ENCODE results near the gene HLF.

The HLF gene

DNA sequence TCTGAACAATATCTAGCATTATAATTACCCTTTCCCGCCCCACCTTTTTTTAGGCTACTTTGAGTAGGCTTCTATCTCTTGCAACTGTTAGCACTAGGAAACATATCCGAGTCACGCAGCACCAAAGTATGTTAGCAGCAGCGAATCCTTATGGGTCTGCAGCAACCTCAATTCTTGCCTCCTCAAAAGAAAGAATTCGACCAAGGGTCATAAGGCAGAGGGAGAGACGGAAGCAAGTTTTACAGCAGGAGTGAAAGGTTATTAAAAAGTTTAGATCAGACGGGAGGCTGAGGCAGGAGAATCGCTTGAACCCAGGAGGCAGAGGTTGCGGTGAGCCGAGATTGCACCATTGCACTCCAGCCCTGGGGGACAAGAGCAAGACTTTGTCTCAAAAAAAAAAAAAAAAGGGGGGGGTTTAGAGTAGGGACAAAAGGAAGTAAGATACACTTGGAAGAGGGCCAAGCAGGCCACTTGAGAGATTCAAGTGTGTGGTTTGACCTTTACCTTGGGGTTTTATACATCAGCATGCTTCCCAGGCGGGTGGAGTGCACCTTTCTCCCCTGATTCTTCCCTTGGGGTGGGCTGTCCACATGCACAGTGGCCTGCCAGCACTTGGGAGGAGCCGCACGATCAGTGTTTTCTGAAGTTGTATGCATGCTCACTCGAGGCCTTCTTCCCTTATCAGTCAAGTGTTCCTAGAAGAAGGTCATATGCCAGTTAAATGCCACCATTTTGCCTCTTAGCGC, 67.7 kb downstream of the HLF start:
- no peak overlapping the region for H3K4me3 ChIP-seq
- no peak for DNase-seq (ENCODE audit: low spot score)
- TF ChIP-seq, protein P1, sequence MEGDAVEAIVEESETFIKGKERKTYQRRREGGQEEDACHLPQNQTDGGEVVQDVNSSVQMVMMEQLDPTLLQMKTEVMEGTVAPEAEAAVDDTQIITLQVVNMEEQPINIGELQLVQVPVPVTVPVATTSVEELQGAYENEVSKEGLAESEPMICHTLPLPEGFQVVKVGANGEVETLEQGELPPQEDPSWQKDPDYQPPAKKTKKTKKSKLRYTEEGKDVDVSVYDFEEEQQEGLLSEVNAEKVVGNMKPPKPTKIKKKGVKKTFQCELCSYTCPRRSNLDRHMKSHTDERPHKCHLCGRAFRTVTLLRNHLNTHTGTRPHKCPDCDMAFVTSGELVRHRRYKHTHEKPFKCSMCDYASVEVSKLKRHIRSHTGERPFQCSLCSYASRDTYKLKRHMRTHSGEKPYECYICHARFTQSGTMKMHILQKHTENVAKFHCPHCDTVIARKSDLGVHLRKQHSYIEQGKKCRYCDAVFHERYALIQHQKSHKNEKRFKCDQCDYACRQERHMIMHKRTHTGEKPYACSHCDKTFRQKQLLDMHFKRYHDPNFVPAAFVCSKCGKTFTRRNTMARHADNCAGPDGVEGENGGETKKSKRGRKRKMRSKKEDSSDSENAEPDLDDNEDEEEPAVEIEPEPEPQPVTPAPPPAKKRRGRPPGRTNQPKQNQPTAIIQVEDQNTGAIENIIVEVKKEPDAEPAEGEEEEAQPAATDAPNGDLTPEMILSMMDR (IDR thresholded peaks at IDR 0.05) = no peak
- H3K27ac ChIP-seq = no peak overlapping the region

DNA sequence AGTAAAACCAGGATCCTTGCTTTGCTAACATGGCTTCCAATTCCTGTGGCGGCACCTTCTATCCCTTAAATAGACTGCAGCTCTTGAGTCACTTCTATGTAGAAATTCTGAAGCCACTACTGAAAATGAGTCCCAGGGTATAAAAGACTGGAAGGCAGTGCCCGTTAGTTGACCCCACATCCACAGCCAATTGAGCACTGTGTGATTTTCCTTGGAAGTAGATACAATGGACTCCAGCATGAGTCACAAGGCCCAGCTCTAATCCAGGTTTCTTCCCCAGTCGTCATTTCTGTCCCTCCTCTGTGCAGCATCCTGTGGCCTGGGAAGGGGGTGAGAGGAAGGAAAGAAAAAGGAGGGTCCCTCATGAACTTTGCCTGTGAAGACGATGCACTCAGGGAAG, 69.5 kb downstream of the HLF start:
- Histone ChIP-seq H3K27ac (no peak overlapping the region), H3K4me3 (no peak overlapping the region)
- TF ChIP-seq, protein P1 (IDR thresholded peaks at IDR 0.05) = no peak
- no peak for DNase-seq (ENCODE audit: low spot score)

DNA sequence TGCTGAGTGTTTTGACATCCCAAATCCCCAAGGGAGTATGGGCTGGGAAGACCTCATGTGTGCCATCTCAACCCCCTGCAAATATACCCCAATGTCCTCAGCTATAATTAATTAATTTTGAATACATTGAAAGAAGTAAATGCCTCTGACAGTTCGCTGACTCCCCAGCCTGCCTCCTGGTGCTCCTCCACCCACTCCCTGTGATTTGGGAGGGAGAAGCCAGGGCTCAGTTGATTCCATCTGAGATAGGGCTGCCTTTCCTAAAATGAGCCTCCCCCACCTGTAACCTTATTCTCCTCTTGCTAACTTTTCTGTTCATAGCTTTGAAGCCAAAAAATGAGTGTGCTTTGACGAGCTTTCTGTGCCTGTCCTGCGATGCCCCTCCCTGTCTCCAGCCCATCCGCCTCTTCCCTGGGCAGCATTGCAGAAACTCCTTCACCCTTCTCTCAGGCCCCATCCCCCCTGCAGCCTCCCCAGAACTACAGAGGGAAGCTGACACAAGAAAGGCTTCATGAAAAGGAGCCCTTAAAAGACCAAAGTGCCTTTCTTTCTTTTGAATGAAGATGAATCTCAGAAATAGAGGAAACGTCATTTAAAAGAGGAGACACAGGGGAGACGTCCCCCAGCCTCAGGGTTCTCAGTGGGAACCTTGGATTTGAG, 70.3 kb downstream of the HLF start:
- no peak overlapping the region for H3K4me3 ChIP-seq
- no peak for DNase-seq (ENCODE audit: low spot score)
- no peak overlapping the region for H3K27ac ChIP-seq
- TF ChIP-seq, protein P1 (IDR thresholded peaks at IDR 0.05) = no peak

DNA sequence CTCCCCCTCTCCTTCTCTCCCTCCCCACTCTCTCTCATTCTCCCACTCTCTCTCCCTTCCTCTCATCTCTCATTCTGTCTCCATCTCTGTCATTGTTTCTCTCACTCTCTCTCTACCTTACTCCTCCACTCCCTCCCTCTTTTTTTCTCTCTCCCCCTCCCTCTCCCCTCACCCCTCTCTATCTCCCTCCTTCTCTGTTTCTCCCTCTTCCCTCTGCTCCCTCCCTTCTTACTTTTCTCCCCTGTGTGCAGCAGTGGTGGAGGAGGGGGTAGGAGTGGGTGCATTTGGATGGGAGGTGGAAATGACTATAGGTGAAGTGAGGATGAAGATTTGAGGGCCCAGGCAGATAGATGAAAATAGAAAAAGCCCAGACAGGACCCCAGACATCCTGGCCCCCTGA, 70.9 kb downstream of the HLF start:
- no peak for DNase-seq (ENCODE audit: low spot score)
- H3K27ac ChIP-seq = no peak overlapping the region
- TF ChIP-seq, protein P1 (IDR thresholded peaks at IDR 0.05) = no peak
- H3K4me3 ChIP-seq = no peak overlapping the region

DNA sequence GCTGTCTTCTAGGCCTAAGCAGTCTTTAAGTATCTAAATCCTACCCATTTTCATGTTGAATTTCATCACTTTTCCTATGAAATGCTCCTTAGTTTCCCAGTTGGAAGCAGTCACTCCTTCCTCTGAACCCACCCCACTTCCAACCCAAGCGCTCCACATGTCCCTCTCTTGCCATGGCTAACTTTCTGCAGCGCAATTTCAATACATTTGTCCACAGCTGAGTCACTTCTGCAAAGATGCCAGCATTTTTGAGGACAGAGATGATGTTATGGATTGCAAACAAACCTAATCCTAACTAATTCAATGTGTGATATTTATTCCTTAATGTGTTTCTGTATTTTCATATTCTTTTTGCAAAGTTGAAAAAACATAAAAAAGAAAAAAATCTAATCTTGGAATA, 71.7 kb downstream of the HLF start:
- Histone ChIP-seq H3K27ac (no peak overlapping the region), H3K4me3 (no peak overlapping the region)
- DNase-seq (ENCODE audit: low spot score) = no peak
- TF ChIP-seq, protein P1 (IDR thresholded peaks at IDR 0.05) = no peak

DNA sequence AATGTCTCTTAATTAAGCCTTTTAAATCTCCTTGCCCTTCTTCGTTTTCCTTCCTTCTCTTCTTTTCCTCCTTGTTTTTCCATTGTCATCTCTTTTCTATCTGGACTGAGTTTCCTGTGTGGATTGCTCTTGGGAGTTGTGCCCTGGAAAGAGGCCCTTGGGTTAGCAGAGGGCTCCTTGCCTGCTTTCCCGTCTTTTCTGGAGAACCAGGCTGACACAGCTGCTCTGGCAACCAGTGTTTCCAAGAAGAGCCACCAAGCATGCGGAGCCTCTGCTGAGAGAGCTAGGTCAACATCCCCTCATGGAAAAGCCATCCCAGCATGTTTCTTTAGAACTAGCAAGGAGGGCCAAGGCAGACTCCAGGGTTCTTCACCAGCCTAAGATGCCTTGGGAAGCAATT, 75.4 kb downstream of the HLF start:
- Histone ChIP-seq H3K4me3 (no peak overlapping the region), H3K27ac (no peak overlapping the region)
- DNase-seq (ENCODE audit: low spot score) = no peak
- TF ChIP-seq, protein P1 (IDR thresholded peaks at IDR 0.05) = no peak

DNA sequence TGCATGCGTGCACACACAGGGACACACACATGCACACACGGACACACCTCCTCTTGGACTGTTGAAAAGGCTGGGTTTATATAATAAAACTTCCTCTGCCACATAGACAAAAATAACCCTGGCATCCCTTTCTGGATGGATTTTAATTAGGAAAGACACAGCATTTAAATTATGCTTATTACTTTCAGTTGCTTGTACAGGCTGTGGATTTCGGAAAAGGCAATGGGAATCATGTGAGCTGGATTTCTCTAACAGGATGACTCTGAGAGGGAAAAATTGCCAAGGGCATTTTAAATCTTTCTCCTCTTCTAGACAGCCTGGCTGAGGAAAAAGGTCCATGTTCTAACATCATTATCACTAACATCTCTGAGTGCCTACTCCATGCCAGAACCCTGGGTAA, 75.9 kb downstream of the HLF start:
- H3K4me3 ChIP-seq = no peak overlapping the region
- no peak overlapping the region for H3K27ac ChIP-seq
- TF ChIP-seq, protein P1 (IDR thresholded peaks at IDR 0.05) = no peak
- no peak for DNase-seq (ENCODE audit: low spot score)
